ENCODE results near the gene SLC16A5.

GRCh38 chr17:75046407-75047289, 41.1 kb upstream of the SLC16A5 start, which contains the start of the genes ATP5PD and KCTD2:
- TF ChIP-seq CTCF (IDR thresholded peaks at IDR 0.05; ENCODE audit: low read length): no peak
- TF ChIP-seq EZH2 (optimal IDR thresholded peaks at IDR 0.05; ENCODE audit: low read depth, low read length): no peak

Data from MM.1S (cell line).